Esophagus squamous epithelium (tissue), 5 donors: ENCODE measurements around the gene CHMP3. TPM values are rescaled to one million over a fixed set of nuclear protein-coding genes. Genes with fewer than 3 reads are reported as not detected.
A peak's percentile ranks its signal among the peaks of the same experiment; 100 is the strongest.

Experiments
- DNase-seq: peaks from one replicate; lab custom pipeline; 2025; lab: John Stamatoyannopoulos, UW
- H3K27ac ChIP-seq, 4 donors: fragments of 200-600 bp; sonication (generic); one replicate each; pipeline ENCODE4 v1.5.1; 2016 to 2019; ENCODE audit warnings: mild to moderate bottlenecking in 1 of 4
- H3K27me3 ChIP-seq, 4 donors: fragments of 200-600 bp; sonication (generic); 1 replicate in 3 of 4; 2 replicates in 1 of 4; pipeline versions ENCODE4 v1.5.1 to v1.6.0; 2017 to 2021; ENCODE audit warnings: antibody characterized with exemption in 1 of 4
- H3K36me3 ChIP-seq, 3 donors: fragments of 200-600 bp; sonication (generic); one replicate each; pipeline ENCODE4 v1.5.1; 2016 to 2019
- H3K4me1 ChIP-seq, 3 donors: fragments of 200-600 bp; sonication (generic); one replicate each; pipeline ENCODE4 v1.5.1; 2017 to 2019
- H3K4me3 ChIP-seq, 4 donors: fragments of 200-600 bp; sonication (generic); 1 replicate in 3 of 4; 2 replicates in 1 of 4; pipeline ENCODE4 v1.5.1; 2016 to 2019; ENCODE audit warnings: mild to moderate bottlenecking in 2 of 4, moderate library complexity in 1 of 4
- H3K9me3 ChIP-seq, 3 donors: fragments of 200-600 bp; sonication (generic); one replicate each; pipeline ENCODE4 v1.5.1; 2016 to 2019
- POLR2A ChIP-seq, 4 donors: fragments of 450-650 bp; IDR thresholded peaks; one replicate each; pipeline ENCODE4 v1.6.1; 2017; ENCODE audit warnings: antibody characterized with exemption in 4 of 4, mild to moderate bottlenecking in 4 of 4, moderate library complexity in 3 of 4
- WGBS, 2 donors: methylation state at CpG; one replicate each; pipeline ENCODE4 v1.1.5; 2018; 5-methylcytosine and 5-hydroxymethylcytosine counted together
- intact Hi-C: fragments of 100-400 bp; cut with DNase I; formaldehyde crosslinking; loops from one replicate; pipeline ENCODE4 v1.15.0; 2022
- total RNA-seq, 4 donors: library from RNA; depleted of rRNA; stranded (reverse); fragments of >200 nt; gene quantifications; one replicate each; pipeline ENCODE4 v1.1.0, GENCODE V29; 2016
- TF ChIP-seq, protein P1 (sequence below), 6 experiments: fragments of 450-650 bp in 4 of 6; fragments of 200-600 bp in 2 of 6; sonication (generic) in 2 of 6; IDR thresholded peaks; one replicate each; pipeline ENCODE4 v1.5.1; 2016 to 2019; ENCODE audit warnings: antibody characterized with exemption in 6 of 6, mild to moderate bottlenecking in 4 of 6, moderate library complexity in 4 of 6
- donor health status: DM: yes; HTN: yes; CAD: no.

Gene CHMP3
- total RNA-seq, 4 donors from 2014 or later = 55.5 to 103 (median 65.5) TPM

DNA sequence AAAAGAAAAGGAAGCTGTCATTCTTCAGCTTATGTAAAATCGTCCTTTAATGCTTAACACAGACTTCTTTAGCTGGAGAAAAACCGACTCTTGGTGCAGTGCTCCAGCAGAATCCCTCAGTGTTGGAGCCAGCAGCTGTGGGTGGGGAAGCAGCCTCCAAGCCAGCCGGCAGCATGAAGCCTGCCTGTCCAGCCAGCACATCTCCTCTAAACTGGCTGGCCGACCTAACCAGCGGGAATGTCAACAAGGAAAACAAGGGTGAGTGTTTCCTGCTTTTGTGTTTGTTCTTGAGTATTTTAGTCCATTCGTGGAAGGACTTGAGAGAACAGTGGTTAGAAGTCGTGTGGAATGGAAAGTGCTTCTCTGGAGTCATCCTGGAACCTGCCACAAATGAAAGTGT, 83.1 kb downstream of the CHMP3 start:
- no peaks in the 10 kb centered on the region for H3K27me3 ChIP-seq
- peak overlapping the region in 2 of 4 donors; percentile 1 to 64 for H3K27ac ChIP-seq
- no peaks in the 10 kb centered on the region for H3K9me3 ChIP-seq
- no peak for TF ChIP-seq POLR2A (IDR thresholded peaks at IDR 0.05)
- TF ChIP-seq, protein P1, sequence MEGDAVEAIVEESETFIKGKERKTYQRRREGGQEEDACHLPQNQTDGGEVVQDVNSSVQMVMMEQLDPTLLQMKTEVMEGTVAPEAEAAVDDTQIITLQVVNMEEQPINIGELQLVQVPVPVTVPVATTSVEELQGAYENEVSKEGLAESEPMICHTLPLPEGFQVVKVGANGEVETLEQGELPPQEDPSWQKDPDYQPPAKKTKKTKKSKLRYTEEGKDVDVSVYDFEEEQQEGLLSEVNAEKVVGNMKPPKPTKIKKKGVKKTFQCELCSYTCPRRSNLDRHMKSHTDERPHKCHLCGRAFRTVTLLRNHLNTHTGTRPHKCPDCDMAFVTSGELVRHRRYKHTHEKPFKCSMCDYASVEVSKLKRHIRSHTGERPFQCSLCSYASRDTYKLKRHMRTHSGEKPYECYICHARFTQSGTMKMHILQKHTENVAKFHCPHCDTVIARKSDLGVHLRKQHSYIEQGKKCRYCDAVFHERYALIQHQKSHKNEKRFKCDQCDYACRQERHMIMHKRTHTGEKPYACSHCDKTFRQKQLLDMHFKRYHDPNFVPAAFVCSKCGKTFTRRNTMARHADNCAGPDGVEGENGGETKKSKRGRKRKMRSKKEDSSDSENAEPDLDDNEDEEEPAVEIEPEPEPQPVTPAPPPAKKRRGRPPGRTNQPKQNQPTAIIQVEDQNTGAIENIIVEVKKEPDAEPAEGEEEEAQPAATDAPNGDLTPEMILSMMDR (IDR thresholded peaks at IDR 0.05) = no peak
- DNase-seq = no peak
- H3K36me3 ChIP-seq = peaks cover 28 to 100% (median 31%) of the 10 kb centered on the region in 3 donors
- peaks cover 0 to 47% (median 13%) of the 10 kb centered on the region in 3 donors for H3K4me1 ChIP-seq
- intact Hi-C loops = no loop called here
- no peak overlapping the region for H3K4me3 ChIP-seq
- 38 to 82% methylated on average over 4 to 7 of the region's 7 CpGs for WGBS, 2 donors

DNA sequence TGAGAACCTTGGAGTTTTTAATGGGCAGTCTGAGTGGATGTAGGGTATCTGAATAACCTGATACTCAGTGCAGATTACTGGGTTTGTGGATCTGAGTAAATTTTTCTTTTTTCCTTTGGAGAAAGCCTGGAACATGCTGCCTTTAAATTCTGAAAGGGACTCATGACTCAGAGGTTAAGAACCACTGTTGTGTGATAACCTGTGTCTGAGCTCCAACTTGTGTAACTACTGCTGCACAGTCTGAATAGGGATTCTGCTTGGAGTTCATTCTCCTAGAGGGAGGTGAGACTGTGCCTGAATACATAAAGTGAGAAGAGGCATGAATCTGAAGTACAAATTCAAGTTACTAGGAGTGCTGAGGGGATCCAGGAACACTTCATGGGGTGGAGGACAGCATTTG, 85.9 kb downstream of the CHMP3 start:
- no peaks in the 10 kb centered on the region for H3K27me3 ChIP-seq
- no peaks in the 10 kb centered on the region for H3K9me3 ChIP-seq
- intact Hi-C loops = no loop called here
- peaks cover 0 to 41% (median 6%) of the 10 kb centered on the region in 3 donors for H3K4me1 ChIP-seq
- no peak overlapping the region for H3K27ac ChIP-seq
- H3K4me3 ChIP-seq = no peak overlapping the region
- DNase-seq = no peak
- TF ChIP-seq, protein P1 (IDR thresholded peaks at IDR 0.05) = no peak
- TF ChIP-seq POLR2A (IDR thresholded peaks at IDR 0.05) = no peak
- peaks cover 14 to 100% (median 22%) of the 10 kb centered on the region in 3 donors for H3K36me3 ChIP-seq

DNA sequence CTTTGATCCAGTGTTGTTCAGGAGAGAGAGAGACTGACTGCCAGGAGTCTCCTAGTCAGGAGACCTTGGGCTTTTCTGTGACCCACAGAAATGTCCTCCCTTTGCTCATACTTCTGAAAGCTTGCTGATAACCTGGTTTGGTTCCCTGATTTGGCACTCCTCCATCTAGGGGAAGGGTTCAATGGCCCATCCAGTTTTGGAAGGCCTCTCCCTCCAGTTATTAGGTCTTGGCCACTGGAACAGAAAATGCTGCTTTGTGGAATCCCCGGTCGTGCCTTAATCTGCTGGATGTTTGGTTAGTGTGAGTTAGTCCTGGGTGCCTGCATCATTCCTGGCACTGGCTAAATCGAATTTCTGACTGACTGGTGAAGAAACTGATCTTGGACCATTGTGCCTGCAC, 86.3 kb downstream of the CHMP3 start:
- no peak for DNase-seq
- 56 to 62% methylated on average over 3 of the region's 3 CpGs for WGBS, 2 donors
- Histone ChIP-seq H3K9me3 (no peaks in the 10 kb centered on the region), H3K27ac (no peak overlapping the region), H3K4me1 (peaks cover 0 to 37% (median 4%) of the 10 kb centered on the region in 3 donors), H3K27me3 (no peaks in the 10 kb centered on the region), H3K4me3 (no peak overlapping the region), H3K36me3 (peaks cover 10 to 100% (median 20%) of the 10 kb centered on the region in 3 donors)
- TF ChIP-seq POLR2A (IDR thresholded peaks at IDR 0.05) = no peak
- TF ChIP-seq, protein P1 (IDR thresholded peaks at IDR 0.05) = no peak
- intact Hi-C loops = no loop called here

DNA sequence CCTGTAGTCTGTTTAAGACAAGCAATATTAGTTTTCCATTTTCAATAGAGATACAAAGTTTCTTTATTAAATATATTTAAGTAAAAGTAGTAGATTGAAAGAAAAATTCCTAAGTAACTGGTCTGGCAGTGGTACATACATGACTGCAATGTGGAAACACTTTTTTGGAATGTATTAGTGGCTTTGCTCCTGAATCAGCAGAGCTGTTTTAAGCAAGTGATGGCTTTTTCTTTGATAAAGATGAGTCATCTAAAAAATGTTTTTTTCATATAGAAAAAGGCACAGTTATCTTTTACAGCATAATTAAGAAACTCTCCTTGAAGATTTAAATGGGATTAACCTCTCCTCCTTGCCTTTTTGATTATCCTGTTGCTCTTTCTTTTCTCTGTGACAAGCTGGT, 87.2 kb downstream of the CHMP3 start:
- Histone ChIP-seq H3K4me3 (no peak overlapping the region), H3K27ac (no peak overlapping the region), H3K27me3 (no peaks in the 10 kb centered on the region), H3K4me1 (peaks cover 0 to 29% (median 4%) of the 10 kb centered on the region in 3 donors), H3K36me3 (peaks cover 8 to 99% (median 20%) of the 10 kb centered on the region in 3 donors), H3K9me3 (no peaks in the 10 kb centered on the region)
- intact Hi-C loops = no loop called here
- DNase-seq = no peak
- TF ChIP-seq, protein P1 (IDR thresholded peaks at IDR 0.05) = no peak
- no peak for TF ChIP-seq POLR2A (IDR thresholded peaks at IDR 0.05)

DNA sequence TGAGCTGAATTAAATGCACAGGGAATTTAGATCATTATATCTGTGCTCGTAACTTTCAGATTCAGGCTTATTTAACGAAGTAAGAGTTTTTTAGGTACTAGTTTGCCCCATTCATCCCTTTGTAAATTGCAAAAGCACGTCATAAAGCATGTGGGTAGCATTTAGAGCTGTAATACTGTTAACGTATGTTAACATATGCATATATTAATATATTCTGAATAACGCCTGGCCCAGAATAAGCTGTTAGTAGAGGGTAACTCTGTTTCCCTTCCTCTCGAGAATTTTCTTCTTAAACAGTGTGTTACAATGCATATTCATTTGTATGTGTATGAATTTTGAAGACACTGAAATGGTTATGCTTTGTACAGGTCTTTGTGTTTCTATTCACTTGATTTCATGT, 91.6 kb downstream of the CHMP3 start:
- no peak overlapping the region for H3K27ac ChIP-seq
- H3K27me3 ChIP-seq = no peaks in the 10 kb centered on the region
- DNase-seq = no peak
- TF ChIP-seq, protein P1 (IDR thresholded peaks at IDR 0.05) = no peak
- no peak for TF ChIP-seq POLR2A (IDR thresholded peaks at IDR 0.05)
- WGBS, 2 donors = 89 to 92% methylated on average over 6 of the region's 6 CpGs
- H3K36me3 ChIP-seq = peaks cover 4 to 99% (median 16%) of the 10 kb centered on the region in 3 donors
- peaks cover 0 to 5% (median 0%) of the 10 kb centered on the region in 3 donors for H3K4me1 ChIP-seq
- intact Hi-C loops = no loop called here
- no peaks in the 10 kb centered on the region for H3K9me3 ChIP-seq
- no peak overlapping the region for H3K4me3 ChIP-seq
